ENCODE measurements around the gene UMODL1. TPM values are rescaled to one million over a fixed set of nuclear protein-coding genes. Genes with fewer than 3 reads are reported as not detected.
A peak's percentile ranks its signal among the peaks of the same experiment; 100 is the strongest.

Gene UMODL1
- total RNA-seq, 6 donors from 2014 or later = 0.07 to 6.3 (median 0.59) TPM; not detected in 1

DNA sequence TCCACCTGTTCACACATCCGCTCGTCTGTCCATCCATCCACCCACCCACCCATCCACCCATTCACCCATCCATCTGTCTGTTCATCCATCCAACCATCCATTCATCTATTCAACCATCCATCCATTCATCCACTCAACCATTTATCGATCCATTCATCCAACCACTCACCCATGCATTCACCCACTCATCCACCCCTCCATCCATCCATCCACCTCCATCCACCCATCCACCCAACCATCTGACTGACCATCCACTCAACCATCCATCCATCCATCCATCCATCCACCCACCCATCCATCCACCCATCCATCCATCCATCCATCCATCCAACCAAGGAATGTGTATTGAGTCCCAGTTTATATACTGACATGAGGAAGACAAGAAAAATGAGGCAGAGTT, 73.1 kb downstream of the UMODL1 start:
- Histone ChIP-seq H3K9me3 (no peaks in the 10 kb centered on the region), H3K4me1 (peaks cover 0 to 6% (median 0%) of the 10 kb centered on the region in 4 donors), H3K27me3 (no peaks in the 10 kb centered on the region), H3K4me3 (no peak overlapping the region), H3K27ac (no peak overlapping the region), H3K36me3 (no peaks in the 10 kb centered on the region)
- TF ChIP-seq POLR2A (IDR thresholded peaks at IDR 0.05) = no peak
- TF ChIP-seq POLR2AphosphoS5 (IDR thresholded peaks at IDR 0.05) = no peak
- TF ChIP-seq EP300 (IDR thresholded peaks at IDR 0.05) = no peak
- WGBS, 2 donors = 92 to 94% methylated on average over 3 of the region's 3 CpGs
- DNase-seq (no peak), ATAC-seq (ENCODE audit: low FRiP score in 2 of 2) (no peak)

DNA sequence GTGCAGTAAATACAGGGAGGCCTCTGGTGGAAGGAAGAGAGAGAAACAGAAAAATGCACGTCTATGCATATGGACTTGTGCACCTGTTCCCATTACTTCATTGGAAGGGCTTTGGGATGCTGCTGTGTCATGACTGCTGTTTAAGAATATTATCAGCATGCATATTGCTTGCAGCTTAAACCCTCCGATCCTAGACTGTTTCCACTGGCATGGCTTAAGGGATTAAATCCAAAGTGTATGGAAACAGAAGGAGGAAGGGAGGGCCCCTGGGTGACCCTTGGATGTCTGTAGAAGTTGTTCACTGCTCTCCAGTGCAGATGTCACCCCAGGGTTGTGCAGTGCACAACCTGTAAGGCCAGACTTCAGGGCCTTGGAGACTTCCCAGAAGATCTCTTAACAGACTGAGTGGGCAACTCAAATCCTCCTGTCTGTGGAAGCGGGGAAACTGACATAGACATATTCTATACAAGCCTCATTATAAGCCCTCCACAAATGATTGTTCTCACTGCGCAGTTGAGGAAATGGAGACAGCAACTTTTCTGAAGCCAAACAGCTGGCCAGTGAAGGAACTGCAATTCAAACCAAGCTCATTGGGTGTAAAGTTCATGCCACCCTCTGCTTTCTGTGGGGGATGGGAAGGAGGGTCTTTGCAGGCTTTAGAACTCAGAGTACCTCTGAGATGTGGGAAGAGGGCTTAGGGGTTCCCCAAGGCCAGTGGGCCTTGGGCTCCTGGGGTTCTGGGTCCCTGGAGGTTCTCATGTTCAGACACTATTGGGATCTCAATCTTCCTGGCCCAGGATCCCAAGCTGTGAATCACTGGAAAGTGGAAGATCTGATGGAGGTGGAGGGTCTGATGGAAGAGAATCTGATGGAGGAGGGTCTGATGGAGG, 73.8 kb downstream of the UMODL1 start:
- TF ChIP-seq, protein P1, sequence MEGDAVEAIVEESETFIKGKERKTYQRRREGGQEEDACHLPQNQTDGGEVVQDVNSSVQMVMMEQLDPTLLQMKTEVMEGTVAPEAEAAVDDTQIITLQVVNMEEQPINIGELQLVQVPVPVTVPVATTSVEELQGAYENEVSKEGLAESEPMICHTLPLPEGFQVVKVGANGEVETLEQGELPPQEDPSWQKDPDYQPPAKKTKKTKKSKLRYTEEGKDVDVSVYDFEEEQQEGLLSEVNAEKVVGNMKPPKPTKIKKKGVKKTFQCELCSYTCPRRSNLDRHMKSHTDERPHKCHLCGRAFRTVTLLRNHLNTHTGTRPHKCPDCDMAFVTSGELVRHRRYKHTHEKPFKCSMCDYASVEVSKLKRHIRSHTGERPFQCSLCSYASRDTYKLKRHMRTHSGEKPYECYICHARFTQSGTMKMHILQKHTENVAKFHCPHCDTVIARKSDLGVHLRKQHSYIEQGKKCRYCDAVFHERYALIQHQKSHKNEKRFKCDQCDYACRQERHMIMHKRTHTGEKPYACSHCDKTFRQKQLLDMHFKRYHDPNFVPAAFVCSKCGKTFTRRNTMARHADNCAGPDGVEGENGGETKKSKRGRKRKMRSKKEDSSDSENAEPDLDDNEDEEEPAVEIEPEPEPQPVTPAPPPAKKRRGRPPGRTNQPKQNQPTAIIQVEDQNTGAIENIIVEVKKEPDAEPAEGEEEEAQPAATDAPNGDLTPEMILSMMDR (IDR thresholded peaks at IDR 0.05) = no peak
- TF ChIP-seq POLR2AphosphoS5 (IDR thresholded peaks at IDR 0.05) (no peak), POLR2A (IDR thresholded peaks at IDR 0.05) (no peak), EP300 (IDR thresholded peaks at IDR 0.05) (no peak)
- Histone ChIP-seq H3K27ac (no peak overlapping the region), H3K4me3 (no peak overlapping the region), H3K9me3 (no peaks in the 10 kb centered on the region), H3K36me3 (no peaks in the 10 kb centered on the region), H3K4me1 (peaks cover 0 to 6% (median 0%) of the 10 kb centered on the region in 4 donors), H3K27me3 (no peaks in the 10 kb centered on the region)
- 77 to 80% methylated on average over 4 of the region's 4 CpGs for WGBS, 2 donors
- no peak for ATAC-seq (ENCODE audit: low FRiP score in 2 of 2)
- no peak for DNase-seq

DNA sequence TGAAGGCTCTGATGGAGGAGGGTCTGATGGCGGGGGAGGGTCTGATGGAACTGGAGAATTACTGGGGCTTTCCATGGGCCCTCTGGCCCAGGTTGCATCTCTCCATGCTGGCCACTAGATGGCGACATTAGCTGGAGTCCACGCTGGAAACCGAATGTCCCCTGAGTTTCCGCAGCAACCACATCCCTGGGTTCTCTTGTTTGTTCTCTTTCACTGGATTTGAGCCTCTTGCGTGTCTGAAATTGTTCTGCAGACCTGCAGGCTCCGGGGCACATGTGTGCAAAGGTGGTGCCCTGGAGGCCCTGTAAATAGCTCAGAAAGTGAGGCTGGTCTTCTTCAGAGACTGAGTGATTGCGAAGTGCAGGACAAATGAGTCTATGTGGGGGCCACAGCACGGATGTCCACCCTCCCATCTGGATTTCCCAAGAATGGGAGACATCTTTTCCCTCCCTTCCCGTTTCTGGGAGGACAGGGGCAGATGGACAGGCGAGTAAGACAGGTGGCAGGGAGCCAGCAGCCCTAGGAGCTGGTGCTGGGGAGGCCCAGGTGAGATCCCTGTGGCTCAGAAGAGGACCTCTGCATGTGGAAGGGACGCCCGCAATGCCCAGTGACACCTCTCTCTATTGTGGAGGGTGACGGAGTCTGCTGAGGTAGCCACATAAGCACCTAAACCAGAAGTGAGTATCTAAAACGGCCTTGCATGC, 74.6 kb downstream of the UMODL1 start:
- 35 to 37% methylated on average over 15 of the region's 15 CpGs for WGBS, 2 donors
- H3K4me3 ChIP-seq = no peak overlapping the region

DNA sequence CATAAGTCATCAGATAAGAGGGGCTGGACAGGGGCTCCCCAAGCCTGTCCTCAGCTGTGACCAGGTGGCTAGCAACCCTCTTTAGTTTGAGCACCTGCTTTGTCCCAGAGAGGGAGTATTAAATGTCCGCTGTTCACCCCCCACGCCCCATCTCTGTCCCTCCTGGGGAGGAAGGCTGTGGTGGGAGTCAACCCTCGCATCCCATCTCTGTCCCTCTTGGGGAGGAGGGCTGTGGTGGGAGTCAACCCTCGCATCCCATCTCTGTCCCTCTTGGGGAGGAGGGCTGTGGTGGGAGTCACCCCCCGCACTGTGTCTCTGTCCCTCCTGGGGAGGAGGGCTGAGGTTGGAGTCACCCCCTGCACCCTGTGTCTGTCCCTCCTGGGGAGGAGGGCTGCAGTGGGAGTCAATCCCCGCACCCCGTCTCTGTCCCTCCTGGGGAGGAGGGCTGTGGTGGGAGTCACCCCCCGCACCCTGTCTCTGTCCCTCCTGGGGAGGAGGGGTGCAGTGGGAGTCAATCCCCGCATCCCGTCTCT, 75.2 kb downstream of the UMODL1 start:
- peaks cover 7 to 17% (median 9%) of the 10 kb centered on the region in 4 donors for H3K4me1 ChIP-seq
- H3K27me3 ChIP-seq = no peaks in the 10 kb centered on the region
- TF ChIP-seq, protein P1 (IDR thresholded peaks at IDR 0.05) = no peak
- TF ChIP-seq EP300 (IDR thresholded peaks at IDR 0.05) (no peak), POLR2AphosphoS5 (IDR thresholded peaks at IDR 0.05) (no peak), POLR2A (IDR thresholded peaks at IDR 0.05) (no peak)
- 93 to 100% methylated on average over 8 to 10 of the region's 10 CpGs for WGBS, 2 donors
- no peak for DNase-seq
- no peak overlapping the region for H3K4me3 ChIP-seq
- ATAC-seq (ENCODE audit: low FRiP score in 2 of 2) = no peak
- H3K27ac ChIP-seq = no peak overlapping the region
- H3K36me3 ChIP-seq = no peaks in the 10 kb centered on the region
- H3K9me3 ChIP-seq = no peaks in the 10 kb centered on the region

More for the DNA sequence above, 74.6 kb downstream of the UMODL1 start:
- no peaks in the 10 kb centered on the region for H3K9me3 ChIP-seq
- H3K27ac ChIP-seq = no peak overlapping the region
- ATAC-seq (ENCODE audit: low FRiP score in 2 of 2) = peak; percentile 79 to 84
- no peak for TF ChIP-seq EP300 (IDR thresholded peaks at IDR 0.05)
- TF ChIP-seq, protein P1 (IDR thresholded peaks at IDR 0.05) = peak; percentile 86 to 96 (median 90)
- H3K27me3 ChIP-seq = no peaks in the 10 kb centered on the region
- peak in 1 of 2 donors; percentile 64 for DNase-seq
- no peaks in the 10 kb centered on the region for H3K36me3 ChIP-seq
- H3K4me1 ChIP-seq = peaks cover 1 to 11% (median 3%) of the 10 kb centered on the region in 4 donors

DNA sequence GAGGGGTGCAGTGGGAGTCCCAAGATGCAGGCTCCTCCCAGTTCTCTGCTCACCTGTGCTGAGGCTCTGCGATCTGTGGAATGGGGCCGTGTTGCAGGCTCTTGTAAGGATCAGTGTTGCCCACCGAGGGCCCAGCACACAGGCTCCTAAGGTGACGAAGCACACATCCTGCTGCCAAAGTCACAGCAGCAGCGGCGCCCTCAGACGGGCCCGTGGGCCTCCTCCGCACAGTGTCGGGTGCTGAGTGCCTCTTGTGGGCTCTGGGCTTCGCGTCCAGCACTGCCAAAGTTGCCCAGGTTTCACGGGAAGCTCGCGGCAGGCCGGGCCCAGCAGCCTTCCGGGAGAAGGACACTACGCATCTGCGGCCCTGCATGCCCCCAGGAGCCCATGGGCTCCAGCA, 75.7 kb downstream of the UMODL1 start:
- H3K36me3 ChIP-seq = no peaks in the 10 kb centered on the region
- ATAC-seq (ENCODE audit: low FRiP score in 2 of 2) (no peak), DNase-seq (peak in 1 of 2 donors; percentile 83)
- H3K4me1 ChIP-seq = peaks cover 7 to 22% (median 11%) of the 10 kb centered on the region in 4 donors
- H3K9me3 ChIP-seq = no peaks in the 10 kb centered on the region
- no peaks in the 10 kb centered on the region for H3K27me3 ChIP-seq
- WGBS, 2 donors = 86 to 100% methylated on average over 3 to 14 of the region's 19 CpGs
- no peak for TF ChIP-seq POLR2A (IDR thresholded peaks at IDR 0.05)
- no peak for TF ChIP-seq EP300 (IDR thresholded peaks at IDR 0.05)
- no peak for TF ChIP-seq POLR2AphosphoS5 (IDR thresholded peaks at IDR 0.05)
- TF ChIP-seq, protein P1 (IDR thresholded peaks at IDR 0.05) = no peak
- no peak overlapping the region for H3K27ac ChIP-seq
- no peak overlapping the region for H3K4me3 ChIP-seq
